ENCODE data around the gene MR1.

Gene MR1

GRCh38 chr1:181091309-181092040 is 57.7 kb downstream of the MR1 start:
- no peak for DNase-seq (ENCODE audit: low read depth)

DNA sequence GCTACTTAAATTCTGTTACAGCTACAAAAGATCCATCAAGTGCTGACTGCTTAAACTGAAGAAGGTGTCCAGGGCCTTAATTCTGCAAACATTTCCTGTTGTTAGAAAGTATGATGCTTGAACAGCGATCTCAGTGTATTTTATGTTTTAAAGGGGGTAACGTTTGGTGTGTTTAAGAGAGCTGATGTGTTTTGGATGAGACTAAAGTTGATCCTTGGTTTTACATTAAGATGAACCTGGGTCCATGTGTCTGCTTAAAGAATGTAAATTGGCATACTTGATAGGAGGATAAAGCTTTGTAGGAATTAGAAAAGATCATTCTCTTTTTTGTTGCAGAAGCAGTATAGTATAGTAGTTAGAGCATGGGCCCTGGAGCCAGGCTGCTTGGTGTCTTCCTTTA is 58.3 kb downstream of the MR1 start:
- DNase-seq (ENCODE audit: low read depth) = no peak

DNA sequence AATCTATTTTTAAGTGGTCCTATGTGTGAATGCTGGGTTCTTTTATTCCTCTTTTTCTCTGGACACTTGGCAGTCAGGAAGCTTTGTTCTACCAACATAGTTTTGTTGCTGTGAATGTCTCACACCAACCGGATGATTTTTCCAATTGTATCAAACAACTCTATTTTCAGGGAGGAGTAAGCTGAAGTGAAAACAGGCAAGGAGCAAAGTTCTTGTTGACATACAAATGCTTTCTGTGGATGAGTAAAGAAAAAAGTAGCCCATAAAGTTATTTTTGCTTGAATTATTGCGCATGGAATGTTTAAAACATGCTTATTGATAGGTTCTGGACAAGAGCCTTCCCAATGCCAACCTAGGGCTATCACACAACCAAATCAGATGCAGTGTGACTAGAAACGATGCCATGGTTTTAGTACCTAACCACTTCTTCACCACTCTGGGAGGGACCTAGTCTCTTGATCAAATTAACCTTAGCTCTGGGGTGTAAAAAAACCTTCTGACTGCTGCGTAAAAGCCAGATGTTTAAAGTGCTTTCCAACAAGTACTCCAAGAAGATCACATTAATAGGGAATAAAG is 59.2 kb downstream of the MR1 start:
- no peak for DNase-seq (ENCODE audit: low read depth)

- DNase-seq (ENCODE audit: low read depth) = no peak
Measured at GRCh38 chr1:181094416-181095212, 60.8 kb downstream of the MR1 start.

DNA sequence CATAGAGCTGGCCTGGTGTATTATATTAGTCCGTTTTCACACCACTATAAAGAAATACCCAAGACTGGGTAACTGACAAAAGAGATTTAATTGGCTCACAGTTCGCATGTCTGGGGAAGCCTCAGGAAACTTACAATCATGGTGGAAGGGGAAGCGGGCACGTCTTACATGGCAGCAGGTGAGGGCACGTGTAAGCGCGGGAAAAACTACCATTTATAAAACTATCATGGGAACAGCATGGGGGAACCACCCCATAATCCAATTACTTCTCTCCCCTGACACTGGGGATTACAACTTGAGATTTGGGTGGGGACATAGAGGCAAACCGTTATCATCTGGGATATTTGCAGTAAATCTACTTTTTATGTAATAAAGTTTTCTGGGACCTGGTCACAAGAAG is 61.5 kb downstream of the MR1 start:
- no peak for DNase-seq (ENCODE audit: low read depth)

GRCh38 chr1:181095763-181096184 is 62.0 kb downstream of the MR1 start:
- no peak for DNase-seq (ENCODE audit: low read depth)

GRCh38 chr1:181097242-181097641 is 63.5 kb downstream of the MR1 start:
- DNase-seq (ENCODE audit: low read depth) = no peak

- DNase-seq (ENCODE audit: low read depth) = no peak
Measured at GRCh38 chr1:181099152-181100014, 65.6 kb downstream of the MR1 start.

GRCh38 chr1:181100015-181100905 is 66.5 kb downstream of the MR1 start:
- no peak for DNase-seq (ENCODE audit: low read depth)

DNA sequence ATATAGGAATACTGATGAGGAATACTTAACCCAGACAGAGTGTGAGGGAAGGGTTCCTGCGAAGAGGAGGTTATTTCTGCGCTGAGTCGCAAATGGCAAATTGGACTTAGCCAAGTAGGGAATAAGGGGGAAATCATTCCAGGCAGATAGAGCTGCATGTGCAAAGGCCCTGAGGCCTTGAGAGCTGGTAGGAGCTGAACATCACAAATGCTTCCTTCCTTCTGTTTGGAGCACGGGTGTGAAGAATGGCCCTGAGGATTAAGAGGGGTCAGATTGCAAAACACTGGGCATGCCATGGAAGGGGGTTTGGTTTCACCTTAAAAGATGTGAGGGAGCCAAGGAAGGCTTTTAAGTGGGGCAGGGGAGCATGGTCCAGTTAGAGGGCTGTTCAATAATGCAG is 67.2 kb downstream of the MR1 start:
- no peak for DNase-seq (ENCODE audit: low read depth)

DNA sequence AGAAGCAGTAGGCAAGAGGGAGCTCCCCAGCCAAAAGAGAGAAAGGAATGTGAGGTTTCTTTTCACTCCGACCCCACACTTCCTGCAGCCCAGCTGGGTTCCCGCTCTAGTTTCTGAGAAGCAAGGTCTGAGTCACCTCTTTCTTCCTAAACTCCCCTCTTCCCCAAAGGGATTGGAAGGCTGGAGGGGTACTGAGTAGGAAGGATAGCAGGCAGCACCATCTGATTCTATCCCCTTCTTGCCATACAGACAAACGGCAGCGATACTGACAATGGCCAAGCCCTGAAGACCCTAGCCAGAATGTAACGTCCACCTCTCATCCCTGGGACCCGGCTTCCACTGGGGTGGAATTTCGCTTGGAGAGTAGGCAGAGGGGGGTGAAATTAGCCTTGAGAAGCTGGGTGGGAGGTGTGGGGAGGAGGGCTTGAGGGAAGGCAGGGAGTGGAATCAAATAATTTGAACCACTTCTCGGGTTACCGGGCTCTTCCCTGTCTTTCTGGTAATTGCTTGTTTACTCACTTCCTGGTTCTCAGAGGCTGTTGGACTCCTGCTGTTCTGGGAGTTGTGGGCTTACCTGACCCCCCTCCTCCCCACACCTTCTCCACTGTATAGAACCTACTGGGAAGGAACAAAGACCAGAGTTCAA is 67.9 kb downstream of the MR1 start:
- DNase-seq (ENCODE audit: low read depth) = no peak

- DNase-seq (ENCODE audit: low read depth) = no peak
Measured at GRCh38 chr1:181102841-181103240, 69.1 kb downstream of the MR1 start.

GRCh38 chr1:181103399-181103798 is 69.6 kb downstream of the MR1 start:
- DNase-seq (ENCODE audit: low read depth) = no peak

- DNase-seq (ENCODE audit: low read depth) = no peak
Measured at GRCh38 chr1:181104042-181104789, 70.4 kb downstream of the MR1 start.

DNA sequence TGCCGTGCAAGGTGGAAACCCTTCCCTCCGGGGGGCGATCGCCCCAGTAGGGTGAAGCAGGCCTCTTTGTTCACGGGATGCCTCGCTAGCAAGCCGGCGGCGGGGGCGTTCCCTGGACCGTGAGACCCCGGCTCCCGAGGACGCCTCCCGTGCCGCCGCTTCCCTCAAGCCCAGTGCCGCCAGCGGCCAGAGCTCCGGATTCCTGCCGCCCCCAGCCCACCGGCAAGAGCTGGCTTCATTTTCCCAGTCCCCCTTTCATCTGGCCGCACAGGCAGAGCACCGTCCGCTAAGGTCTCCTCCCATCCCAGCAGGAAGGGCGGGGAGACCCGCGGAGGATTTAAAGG is 71.0 kb downstream of the MR1 start:
- no peak for DNase-seq (ENCODE audit: low read depth)

- peak; percentile 89 for DNase-seq (ENCODE audit: low read depth)
Measured at GRCh38 chr1:181105134-181106021, 71.6 kb downstream of the MR1 start.

- DNase-seq (ENCODE audit: low read depth) = no peak
Measured at GRCh38 chr1:181106022-181106312, 72.2 kb downstream of the MR1 start.

GRCh38 chr1:181106479-181106878 is 72.7 kb downstream of the MR1 start:
- DNase-seq (ENCODE audit: low read depth) = no peak

GRCh38 chr1:181107711-181108110 is 73.9 kb downstream of the MR1 start:
- no peak for DNase-seq (ENCODE audit: low read depth)
